Vagina (tissue), 2 donors: ENCODE results near the gene SORCS2. TPM values are rescaled to one million over a fixed set of nuclear protein-coding genes. Genes with fewer than 3 reads are reported as not detected.

Experiments
- DNase-seq, 2 donors: peaks; one replicate each; pipeline ENCODE4 v3.0.0-alpha.2; 2017; ENCODE audit errors: extremely low spot score in 2 of 2
- H3K27ac ChIP-seq: fragments of 200-600 bp; sonication (generic); one replicate; pipeline ENCODE4 v1.5.1; 2019
- H3K27me3 ChIP-seq: fragments of 200-600 bp; sonication (generic); one replicate; pipeline ENCODE4 v1.5.1; 2019
- H3K36me3 ChIP-seq, 2 donors: fragments of 200-600 bp; sonication (generic); one replicate each; pipeline ENCODE4 v1.5.1; 2017 to 2019
- H3K4me1 ChIP-seq: fragments of 200-600 bp; sonication (generic); one replicate; pipeline ENCODE4 v1.5.1; 2019
- H3K4me3 ChIP-seq, 2 donors: fragments of 200-600 bp; sonication (generic); 1 replicate in 1 of 2; 2 replicates in 1 of 2; pipeline ENCODE4 v1.5.1; 2016 to 2019
- H3K9me3 ChIP-seq: fragments of 200-600 bp; sonication (generic); one replicate; pipeline ENCODE4 v1.5.1; 2019
- CTCF ChIP-seq, 3 experiments: fragments of 450-650 bp in 2 of 3; fragments of 200-600 bp in 1 of 3; sonication (generic) in 1 of 3; IDR thresholded peaks; one replicate each; pipeline ENCODE4 v1.5.1; 2017 to 2019; ENCODE audit warnings: antibody characterized with exemption in 3 of 3, mild to moderate bottlenecking in 2 of 3, moderate library complexity in 2 of 3
- POLR2A ChIP-seq, 2 donors: fragments of 450-650 bp; IDR thresholded peaks; one replicate each; pipeline ENCODE4 v1.6.1; 2017; ENCODE audit warnings: antibody characterized with exemption in 2 of 2, mild to moderate bottlenecking in 2 of 2, moderate library complexity in 2 of 2
- POLR2AphosphoS5 ChIP-seq, 2 donors: sonication (generic); formaldehyde crosslinking; IDR thresholded peaks; one replicate each; pipeline ENCODE4 v1.9.0; 2017; ENCODE audit warnings: antibody characterized with exemption in 2 of 2, mild to moderate bottlenecking in 2 of 2, low read depth in 1 of 2; ENCODE audit not compliant: insufficient read depth in 1 of 2
- intact Hi-C: fragments of 100-400 bp; cut with DNase I; formaldehyde crosslinking; loops from one replicate; pipeline ENCODE4 v1.15.1; 2023
- total RNA-seq: library from RNA; depleted of rRNA; stranded (reverse); fragments of >200 nt; gene quantifications from one replicate; pipeline ENCODE4 v1.2.3, GENCODE V29; 2016

The SORCS2 gene
- total RNA-seq, 1 donor from 2014 or later: 5.4 TPM

- Histone ChIP-seq H3K9me3 (no peaks in the 10 kb centered on the region), H3K4me1 (no peaks in the 10 kb centered on the region), H3K4me3 (no peak overlapping the region), H3K36me3 (no peaks in the 10 kb centered on the region), H3K27ac (no peak overlapping the region), H3K27me3 (no peaks in the 10 kb centered on the region)
- TF ChIP-seq POLR2AphosphoS5 (IDR thresholded peaks at IDR 0.05; ENCODE audit: insufficient read depth in 1 of 2, low read depth in 1 of 2) (no peak), POLR2A (IDR thresholded peaks at IDR 0.05) (no peak), CTCF (IDR thresholded peaks at IDR 0.05) (no peak)
- no peak for DNase-seq
- intact Hi-C loops: no loop called here
Measured at GRCh38 chr4:7303561-7303960, 111.2 kb downstream of the SORCS2 start.

DNA sequence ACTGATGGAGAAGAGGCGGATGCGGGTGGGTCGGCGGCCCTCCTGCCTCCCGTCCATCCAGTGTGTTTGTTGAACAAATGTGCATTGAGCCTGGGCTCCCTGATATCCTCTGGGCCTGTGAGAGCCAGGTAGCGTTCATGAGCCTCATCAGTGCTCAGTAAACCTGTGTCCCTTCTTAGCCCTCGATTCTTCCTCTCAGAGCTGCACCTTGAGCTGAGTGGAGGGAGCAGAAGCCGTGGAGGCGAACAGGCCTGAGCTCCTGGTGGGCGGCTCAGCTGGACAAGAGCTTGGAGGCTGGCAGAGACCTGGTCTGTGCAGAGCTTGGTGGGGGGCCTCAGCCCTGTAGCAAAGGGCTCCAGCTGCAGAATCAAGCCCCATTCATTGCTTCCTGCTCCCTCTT lies 112.1 kb downstream of the SORCS2 start:
- Histone ChIP-seq H3K9me3 (no peaks in the 10 kb centered on the region), H3K36me3 (no peaks in the 10 kb centered on the region), H3K4me3 (no peak overlapping the region), H3K27ac (no peak overlapping the region), H3K4me1 (no peaks in the 10 kb centered on the region), H3K27me3 (no peaks in the 10 kb centered on the region)
- DNase-seq: no peak
- intact Hi-C loops: no loop called here
- TF ChIP-seq POLR2AphosphoS5 (IDR thresholded peaks at IDR 0.05; ENCODE audit: insufficient read depth in 1 of 2, low read depth in 1 of 2) (no peak), CTCF (IDR thresholded peaks at IDR 0.05) (no peak), POLR2A (IDR thresholded peaks at IDR 0.05) (no peak)

DNA sequence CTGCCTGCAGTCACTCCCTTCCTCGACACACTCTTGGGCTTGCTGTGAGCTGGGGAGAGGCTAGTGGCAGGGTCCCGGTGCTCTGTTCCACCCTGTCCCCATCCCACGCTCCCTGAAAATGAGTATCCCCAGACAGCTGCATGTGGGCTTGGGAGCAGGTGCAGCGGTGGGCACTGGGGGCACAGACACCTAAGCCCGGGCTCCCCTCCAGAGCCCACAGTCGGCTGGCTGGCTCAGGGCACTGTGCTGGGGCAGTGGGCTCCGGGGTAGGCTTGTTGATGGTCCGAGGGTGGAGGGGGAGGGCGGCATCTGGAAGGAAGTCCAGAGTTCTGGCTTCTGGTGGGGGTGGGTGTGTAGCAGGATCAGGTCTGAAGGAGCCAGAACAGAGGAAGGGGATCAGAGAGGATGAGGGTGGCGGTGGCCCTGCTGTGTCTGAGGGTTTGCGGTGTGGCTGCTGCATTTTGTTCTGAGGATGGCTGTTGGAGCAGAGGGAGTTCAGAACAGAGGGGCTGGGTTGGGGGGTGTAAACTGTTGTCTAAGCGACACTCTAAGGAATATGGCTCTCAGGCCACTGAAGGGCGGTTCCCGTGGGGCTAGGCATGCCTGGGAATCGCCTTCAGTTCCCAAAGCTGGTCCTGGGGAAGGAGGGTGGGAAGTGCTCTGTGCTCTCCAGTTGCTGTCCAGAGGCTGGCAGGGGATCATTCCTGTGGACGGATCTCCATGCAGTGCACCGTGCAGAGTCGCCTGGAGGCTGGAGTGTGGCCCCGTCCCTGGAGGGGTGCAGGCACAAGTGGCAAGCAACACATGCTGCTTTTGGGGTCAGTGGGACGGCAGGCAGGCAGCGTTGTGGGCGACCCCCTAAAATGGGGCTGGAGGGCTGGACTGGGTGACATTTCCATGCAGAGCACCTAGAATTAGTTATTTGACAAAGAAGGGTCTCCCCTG lies 114.0 kb downstream of the SORCS2 start:
- DNase-seq: no peak
- H3K4me1 ChIP-seq: no peaks in the 10 kb centered on the region
- no peaks in the 10 kb centered on the region for H3K27me3 ChIP-seq
- H3K4me3 ChIP-seq: no peak overlapping the region
- no peaks in the 10 kb centered on the region for H3K9me3 ChIP-seq
- intact Hi-C loops: no loop called here
- H3K36me3 ChIP-seq: no peaks in the 10 kb centered on the region
- H3K27ac ChIP-seq: no peak overlapping the region
- TF ChIP-seq POLR2AphosphoS5 (IDR thresholded peaks at IDR 0.05; ENCODE audit: insufficient read depth in 1 of 2, low read depth in 1 of 2) (no peak), CTCF (IDR thresholded peaks at IDR 0.05) (no peak), POLR2A (IDR thresholded peaks at IDR 0.05) (no peak)

DNA sequence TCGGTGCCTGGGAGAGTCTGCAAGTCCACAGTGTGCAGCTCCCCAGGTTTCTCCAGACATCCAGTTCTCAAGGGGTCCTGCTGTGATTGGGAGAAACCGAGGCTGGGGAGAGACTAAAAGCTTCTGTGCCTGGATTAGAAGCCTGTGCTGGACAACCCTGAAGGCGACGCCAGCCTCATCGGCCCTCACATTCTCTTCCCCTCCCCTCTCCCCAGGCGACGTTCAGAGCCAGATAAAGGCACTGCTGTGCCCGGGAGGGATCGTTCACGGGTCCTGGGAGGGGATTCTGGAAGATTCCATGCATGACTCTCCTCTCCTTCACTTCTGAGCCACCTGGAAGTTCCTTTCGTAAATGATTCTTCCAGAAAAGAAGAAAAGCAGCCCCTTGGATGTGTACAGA lies 114.6 kb downstream of the SORCS2 start:
- intact Hi-C loops: no loop called here
- H3K4me1 ChIP-seq: no peaks in the 10 kb centered on the region
- TF ChIP-seq CTCF (IDR thresholded peaks at IDR 0.05): no peak
- no peak for TF ChIP-seq POLR2AphosphoS5 (IDR thresholded peaks at IDR 0.05; ENCODE audit: insufficient read depth in 1 of 2, low read depth in 1 of 2)
- TF ChIP-seq POLR2A (IDR thresholded peaks at IDR 0.05): no peak
- no peak for DNase-seq
- H3K27me3 ChIP-seq: no peaks in the 10 kb centered on the region
- no peak overlapping the region for H3K27ac ChIP-seq
- no peaks in the 10 kb centered on the region for H3K9me3 ChIP-seq
- no peak overlapping the region for H3K4me3 ChIP-seq
- no peaks in the 10 kb centered on the region for H3K36me3 ChIP-seq
